Neutrophil (primary cell): Measurements from ENCODE around the gene ANO10.
"Not testable (repeated sequence)": the region's sequence is repeated elsewhere in the genome, so short reads cannot be mapped to it uniquely, and the experiment has no call there.

Experiments
- H3K27ac ChIP-seq: fragments of 200-600 bp; sonication (generic); 2 replicates; pipeline ENCODE4 v1.5.1; 2016; ENCODE audit warnings: mild to moderate bottlenecking, moderate library complexity
- H3K27me3 ChIP-seq: fragments of 200-600 bp; sonication (generic); 2 replicates; pipeline ENCODE4 v1.6.0; 2016; ENCODE audit warnings: mild to moderate bottlenecking
- H3K36me3 ChIP-seq: fragments of 200-600 bp; sonication (generic); 2 replicates; pipeline ENCODE4 v1.5.1; 2017
- H3K4me1 ChIP-seq, 2 experiments: fragments of 200-600 bp in 1 of 2; sonication (generic) in 1 of 2; 1 replicate in 1 of 2; 2 replicates in 1 of 2; pipeline versions ENCODE4 v1.5.1 to v1.6.1; 2013 to 2016; ENCODE audit warnings: low read depth in 1 of 2, low read length in 1 of 2, mild to moderate bottlenecking in 1 of 2, moderate library complexity in 1 of 2; ENCODE audit not compliant: control insufficient read depth in 1 of 2, insufficient read depth in 1 of 2
- H3K4me3 ChIP-seq, 2 experiments: fragments of 200-600 bp in 1 of 2; sonication (generic) in 1 of 2; 1 replicate in 1 of 2; 2 replicates in 1 of 2; pipeline ENCODE4 v1.5.1; 2013 to 2016; ENCODE audit warnings: low read depth in 1 of 2, low read length in 1 of 2, mild to moderate bottlenecking in 1 of 2, moderate library complexity in 1 of 2
- H3K9me3 ChIP-seq: fragments of 200-600 bp; sonication (generic); 2 replicates; pipeline ENCODE4 v1.5.1; 2016
- CTCF ChIP-seq: fragments of 200-600 bp; sonication (generic); IDR thresholded peaks from 2 replicates; pipeline ENCODE4 v1.5.1; 2016; ENCODE audit warnings: antibody characterized with exemption

Gene ANO10

GRCh38 chr3:43522727-43523362 is 99.0 kb downstream of the ANO10 start:
- TF ChIP-seq CTCF, result no peak

GRCh38 chr3:43521941-43522340 is 99.9 kb downstream of the ANO10 start:
- no peaks in the 10 kb centered on the region for H3K27me3 ChIP-seq

More at GRCh38 chr3:43522727-43523362, 99.0 kb downstream of the ANO10 start:
- Histone ChIP-seq H3K9me3 (no peaks in the 10 kb centered on the region), H3K4me1 (peaks cover 43 to 54% of the 10 kb centered on the region in 2 experiments), H3K27ac (no peak overlapping the region), H3K27me3 (no peaks in the 10 kb centered on the region), H3K36me3 (no peaks in the 10 kb centered on the region), H3K4me3 (no peak overlapping the region)

DNA sequence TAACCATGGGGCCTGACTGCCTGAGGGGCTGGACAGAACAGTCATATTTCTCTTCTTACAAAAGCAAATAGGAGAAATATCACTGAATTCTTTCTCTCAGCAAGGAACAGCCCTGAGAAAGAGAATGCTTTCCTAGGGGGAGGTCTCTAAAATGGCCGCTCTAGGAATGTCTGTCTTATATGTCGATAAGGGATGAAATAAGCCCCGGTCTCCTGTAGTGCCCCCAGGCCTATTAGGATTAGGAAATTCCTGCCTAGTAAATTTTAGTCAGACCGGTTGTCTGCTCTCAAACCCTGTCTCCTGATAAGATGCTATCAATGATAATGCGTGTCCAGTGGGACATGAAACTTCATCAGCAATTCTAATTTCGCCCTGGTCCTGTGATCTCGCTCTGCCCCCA is 103.3 kb downstream of the ANO10 start:
- H3K9me3 ChIP-seq, H3K36me3 ChIP-seq: not testable (repeated sequence)

More at GRCh38 chr3:43521941-43522340, 99.9 kb downstream of the ANO10 start:
- Histone ChIP-seq H3K27ac (peak overlapping the region; percentile 32), H3K36me3 (no peaks in the 10 kb centered on the region), H3K4me1 (peaks cover 43 to 54% of the 10 kb centered on the region in 2 experiments), H3K9me3 (no peaks in the 10 kb centered on the region), H3K4me3 (no peak overlapping the region)
- no peak for TF ChIP-seq CTCF

GRCh38 chr3:43515970-43516635 is 105.7 kb downstream of the ANO10 start:
- Histone ChIP-seq H3K27me3 (no peaks in the 10 kb centered on the region), H3K36me3 (peaks cover 13% of the 10 kb centered on the region), H3K27ac (no peak overlapping the region), H3K9me3 (no peaks in the 10 kb centered on the region), H3K4me3 (no peak overlapping the region), H3K4me1 (no peaks in the 10 kb centered on the region)
- TF ChIP-seq CTCF, result no peak

More for the DNA sequence above, 103.3 kb downstream of the ANO10 start:
- H3K27me3 ChIP-seq, H3K27ac ChIP-seq, H3K4me3 ChIP-seq: not testable (repeated sequence)
- peaks cover 12 to 21% of the 10 kb centered on the region in 2 experiments for H3K4me1 ChIP-seq

GRCh38 chr3:43515208-43515917 is 106.4 kb downstream of the ANO10 start:
- Histone ChIP-seq H3K36me3 (peaks cover 13% of the 10 kb centered on the region), H3K27ac (no peak overlapping the region), H3K4me3 (no peak overlapping the region), H3K9me3 (no peaks in the 10 kb centered on the region), H3K27me3 (no peaks in the 10 kb centered on the region), H3K4me1 (no peaks in the 10 kb centered on the region)
- no peak for TF ChIP-seq CTCF
